ENCODE results near the gene HCFC1. TPM values are rescaled to one million over a fixed set of nuclear protein-coding genes. Genes with fewer than 3 reads are reported as not detected.

The HCFC1 gene
- polyA plus RNA-seq, 1 of the 3 experiments (the other 2 are of a cell fraction): 9.5 TPM

GRCh38 chrX:153902385-153902784, 69.2 kb downstream of the HCFC1 start:
- Histone ChIP-seq H3K9ac (no peak overlapping the region), H2AFZ (ENCODE audit: low read depth) (no peak overlapping the region), H3K4me1 (ENCODE audit: control insufficient read depth in 1 of 2, insufficient read depth in 2 of 2, low read depth in 1 of 2, low read length in 1 of 2) (peaks cover 0 to 33% of the 10 kb centered on the region in 2 experiments; a peak in 1 of 4 replicates), H3K27me3 (ENCODE audit: insufficient read depth) (peaks cover 32% of the 10 kb centered on the region), H3K9me3 (no peaks in the 10 kb centered on the region), H3K4me3 (ENCODE audit: low read depth in 2 of 2, low read length in 1 of 2) (no peak overlapping the region), H3K27ac (ENCODE audit: low read depth in 2 of 2, low read length in 1 of 2) (peak overlapping the region in 1 of 2 experiments; percentile 0; a peak in 2 of 4 replicates), H4K20me1 (ENCODE audit: insufficient read depth) (no peaks in the 10 kb centered on the region), H3K36me3 (replicated peaks in 1 of 2; ENCODE audit: control insufficient read depth in 1 of 2, insufficient read depth in 2 of 2, low read length in 1 of 2) (no peaks in the 10 kb centered on the region), H3K79me2 (ENCODE audit: insufficient read depth) (no peaks in the 10 kb centered on the region), H3K4me2 (no peak overlapping the region), H3K9me2 (no peaks in the 10 kb centered on the region), H3F3A (replicated peaks; ENCODE audit: insufficient read depth) (no peaks in the 10 kb centered on the region)
- ChIA-PET POLR2A (no interaction called here), CTCF (interaction anchor here (1.0 to 1.6 kb wide), 2 partner anchors 9 to 83 kb away, joined by 3 read pairs; no protein-coding TSS in a partner anchor)
- whole genome bisulfite sequencing (ENCODE audit: low lambda C conversion rate): 18% methylated on average over 4 of the region's 10 CpGs
- no peak for TF ChIP-seq EP300 (IDR thresholded peaks at IDR 0.05; ENCODE audit: borderline replicate concordance in 1 of 2, low read depth in 1 of 2, low read length in 1 of 2)
- DNase-seq: peak; percentile 59

GRCh38 chrX:153901753-153902140, 69.9 kb downstream of the HCFC1 start:
- H3K9ac ChIP-seq: no peak overlapping the region
- H3K79me2 ChIP-seq (ENCODE audit: insufficient read depth): no peaks in the 10 kb centered on the region
- TF ChIP-seq FOXJ3 (CRISPR knock-in tag; IDR thresholded peaks at IDR 0.05): no peak
- no peak for TF ChIP-seq CHD2 (IDR thresholded peaks at IDR 0.05; ENCODE audit: low read length, partially characterized antibody)
- no peak for TF ChIP-seq ELF1 (IDR thresholded peaks at IDR 0.05)
- TF ChIP-seq ZBTB33 (IDR thresholded peaks at IDR 0.05; ENCODE audit: borderline replicate concordance, low read depth): no peak
- no peak for TF ChIP-seq RAD21 (IDR thresholded peaks at IDR 0.05; ENCODE audit: low read length)
- no peak for TF ChIP-seq TCF12 (IDR thresholded peaks at IDR 0.05)
- TF ChIP-seq USF1 (IDR thresholded peaks at IDR 0.05; ENCODE audit: borderline replicate concordance, low read depth): no peak
- no peak for TF ChIP-seq EZH2phosphoT487 (IDR thresholded peaks at IDR 0.05; ENCODE audit: borderline replicate concordance, low read depth)
- TF ChIP-seq NFIC (IDR thresholded peaks at IDR 0.05; ENCODE audit: borderline replicate concordance): no peak
- no peak for TF ChIP-seq SMC3 (IDR thresholded peaks at IDR 0.05; ENCODE audit: low read depth, low read length)
- no peak for TF ChIP-seq JUND (IDR thresholded peaks at IDR 0.05)
- TF ChIP-seq, protein P1, sequence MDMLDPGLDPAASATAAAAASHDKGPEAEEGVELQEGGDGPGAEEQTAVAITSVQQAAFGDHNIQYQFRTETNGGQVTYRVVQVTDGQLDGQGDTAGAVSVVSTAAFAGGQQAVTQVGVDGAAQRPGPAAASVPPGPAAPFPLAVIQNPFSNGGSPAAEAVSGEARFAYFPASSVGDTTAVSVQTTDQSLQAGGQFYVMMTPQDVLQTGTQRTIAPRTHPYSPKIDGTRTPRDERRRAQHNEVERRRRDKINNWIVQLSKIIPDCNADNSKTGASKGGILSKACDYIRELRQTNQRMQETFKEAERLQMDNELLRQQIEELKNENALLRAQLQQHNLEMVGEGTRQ (IDR thresholded peaks at IDR 0.05; ENCODE audit: borderline replicate concordance, low read depth, low read length): no peak
- no peak for TF ChIP-seq POLR2AphosphoS5 (IDR thresholded peaks at IDR 0.05; ENCODE audit: low read depth, low read length)
- TF ChIP-seq TEAD4 (IDR thresholded peaks at IDR 0.05; ENCODE audit: borderline replicate concordance, insufficient read depth): no peak
- TF ChIP-seq GABPA (IDR thresholded peaks at IDR 0.05; ENCODE audit: low read depth): no peak
- no peak for TF ChIP-seq MXI1 (IDR thresholded peaks at IDR 0.05; ENCODE audit: low read depth, low read length)
- no peak for TF ChIP-seq MAX (IDR thresholded peaks at IDR 0.05; ENCODE audit: low read depth)
- TF ChIP-seq FOXM1 (IDR thresholded peaks at IDR 0.05; ENCODE audit: low read depth): no peak
- no peak for TF ChIP-seq RCOR1 (IDR thresholded peaks at IDR 0.05; ENCODE audit: low read length)
- TF ChIP-seq YY1 (IDR thresholded peaks at IDR 0.05; ENCODE audit: low read depth): no peak
- no peaks in the 10 kb centered on the region for H3K9me3 ChIP-seq
- H3K9me2 ChIP-seq: no peaks in the 10 kb centered on the region
- peaks cover 0 to 33% of the 10 kb centered on the region in 2 experiments; a peak in 1 of 4 replicates for H3K4me1 ChIP-seq (ENCODE audit: control insufficient read depth in 1 of 2, insufficient read depth in 2 of 2, low read depth in 1 of 2, low read length in 1 of 2)
- ChIA-PET CTCF (interaction anchor here (1.0 to 2.0 kb wide), 3 partner anchors 9 to 82 kb away, joined by 3 to 8 read pairs (median 3); no protein-coding TSS in a partner anchor), POLR2A (no interaction called here)
- no peaks in the 10 kb centered on the region for H4K20me1 ChIP-seq (ENCODE audit: insufficient read depth)
- 36% methylated on average over 8 of the region's 8 CpGs for WGBS (ENCODE audit: low lambda C conversion rate)
- H3K36me3 ChIP-seq (replicated peaks in 1 of 2; ENCODE audit: control insufficient read depth in 1 of 2, insufficient read depth in 2 of 2, low read length in 1 of 2): no peaks in the 10 kb centered on the region
- H3K27me3 ChIP-seq (ENCODE audit: insufficient read depth): peaks cover 25% of the 10 kb centered on the region
- no peaks in the 10 kb centered on the region for H3F3A ChIP-seq (replicated peaks; ENCODE audit: insufficient read depth)
- DNase-seq: peak; percentile 27
- no peak overlapping the region for H3K4me2 ChIP-seq
- H3K27ac ChIP-seq (ENCODE audit: low read depth in 2 of 2, low read length in 1 of 2): peak overlapping the region in 1 of 2 experiments; percentile 0; a peak in 2 of 4 replicates
- H2AFZ ChIP-seq (ENCODE audit: low read depth): no peak overlapping the region
- no peak overlapping the region for H3K4me3 ChIP-seq (ENCODE audit: low read depth in 2 of 2, low read length in 1 of 2)
